ENCODE data around the gene C1orf21. TPM values are rescaled to one million over a fixed set of nuclear protein-coding genes. Genes with fewer than 3 reads are reported as not detected.
A peak's percentile ranks its signal among the peaks of the same experiment; 100 is the strongest.

C1orf21 gene
- total and polyA plus RNA-seq, 5 donors, result 57.1 to 93.5 (median 73.4) TPM

- ATAC-seq, result no peak
- H3K9me3 ChIP-seq (ENCODE audit: control insufficient read depth, low read length), result no peaks in the 10 kb centered on the region
- no peaks in the 10 kb centered on the region for H3K27me3 ChIP-seq (ENCODE audit: control insufficient read depth, insufficient read depth)
- intact Hi-C loops (cut with DNase I), result loop anchor here (5.0 to 10.0 kb wide), 7 partner anchors 75 to 278 kb away; no protein-coding TSS in a partner anchor
- no peak for DNase-seq
- H3K27ac ChIP-seq (ENCODE audit: low read length), result peak overlapping the region; percentile 95
- 0% methylated on average over 40 of the region's 40 CpGs for WGBS
- H3K4me1 ChIP-seq (ENCODE audit: control insufficient read depth, insufficient read depth, low read length), result peaks cover 2% of the 10 kb centered on the region
- peak overlapping the region; percentile 88 for H3K4me3 ChIP-seq (ENCODE audit: low read length)
Measured at GRCh38 chr1:184387069-184387475, 243 bp downstream of the C1orf21 start.

- Histone ChIP-seq H3K4me1 (ENCODE audit: control insufficient read depth, insufficient read depth, low read length) (peaks cover 2% of the 10 kb centered on the region), H3K27me3 (ENCODE audit: control insufficient read depth, insufficient read depth) (no peaks in the 10 kb centered on the region), H3K9me3 (ENCODE audit: control insufficient read depth, low read length) (no peaks in the 10 kb centered on the region), H3K27ac (ENCODE audit: low read length) (peak overlapping the region; percentile 95), H3K4me3 (ENCODE audit: low read length) (peak overlapping the region; percentile 88)
- intact Hi-C loops (cut with DNase I), result loop anchor here (5.0 to 10.0 kb wide), 7 partner anchors 75 to 277 kb away; no protein-coding TSS in a partner anchor
- DNase-seq, result peak; percentile 52 to 79 (median 77)
- peak; percentile 24 to 36 for ATAC-seq
- WGBS, result under 1% methylated on average over 43 of the region's 43 CpGs
Measured at GRCh38 chr1:184387476-184388318, 868 bp downstream of the C1orf21 start.

GRCh38 chr1:184388319-184388889 is 1.6 kb downstream of the C1orf21 start:
- intact Hi-C loops (cut with DNase I), result loop anchor here (5.0 to 10.0 kb wide), 7 partner anchors 74 to 276 kb away; no protein-coding TSS in a partner anchor
- DNase-seq, result no peak
- under 1% methylated on average over 7 of the region's 7 CpGs for WGBS
- Histone ChIP-seq H3K4me3 (ENCODE audit: low read length) (peak overlapping the region; percentile 88), H3K27ac (ENCODE audit: low read length) (peak overlapping the region; percentile 95), H3K9me3 (ENCODE audit: control insufficient read depth, low read length) (no peaks in the 10 kb centered on the region), H3K4me1 (ENCODE audit: control insufficient read depth, insufficient read depth, low read length) (peaks cover 7% of the 10 kb centered on the region), H3K27me3 (ENCODE audit: control insufficient read depth, insufficient read depth) (no peaks in the 10 kb centered on the region)
- peak; percentile 6 to 55 for ATAC-seq

GRCh38 chr1:184388971-184389370 is 2.1 kb downstream of the C1orf21 start:
- Histone ChIP-seq H3K4me1 (ENCODE audit: control insufficient read depth, insufficient read depth, low read length) (peaks cover 7% of the 10 kb centered on the region), H3K27me3 (ENCODE audit: control insufficient read depth, insufficient read depth) (no peaks in the 10 kb centered on the region), H3K9me3 (ENCODE audit: control insufficient read depth, low read length) (no peaks in the 10 kb centered on the region), H3K4me3 (ENCODE audit: low read length) (peak overlapping the region; percentile 88), H3K27ac (ENCODE audit: low read length) (peak overlapping the region; percentile 58)
- DNase-seq (no peak), ATAC-seq (no peak)
- intact Hi-C loops (cut with DNase I), result loop anchor here (5.0 to 10.0 kb wide), 7 partner anchors 73 to 276 kb away; no protein-coding TSS in a partner anchor
- 28% methylated on average over 5 of the region's 5 CpGs for WGBS

GRCh38 chr1:184389446-184389845 is 2.6 kb downstream of the C1orf21 start:
- H3K4me1 ChIP-seq (ENCODE audit: control insufficient read depth, insufficient read depth, low read length), result peaks cover 7% of the 10 kb centered on the region
- H3K9me3 ChIP-seq (ENCODE audit: control insufficient read depth, low read length), result no peaks in the 10 kb centered on the region
- H3K4me3 ChIP-seq (ENCODE audit: low read length), result peak overlapping the region; percentile 88
- ATAC-seq (no peak), DNase-seq (no peak)
- no peaks in the 10 kb centered on the region for H3K27me3 ChIP-seq (ENCODE audit: control insufficient read depth, insufficient read depth)
- intact Hi-C loops (cut with DNase I), result loop anchor here (5.0 to 10.0 kb wide), 7 partner anchors 73 to 275 kb away; no protein-coding TSS in a partner anchor
- no peak overlapping the region for H3K27ac ChIP-seq (ENCODE audit: low read length)
- 60% methylated on average over 2 of the region's 2 CpGs for WGBS

GRCh38 chr1:184390889-184391288 is 4.1 kb downstream of the C1orf21 start:
- Histone ChIP-seq H3K27me3 (ENCODE audit: control insufficient read depth, insufficient read depth) (no peaks in the 10 kb centered on the region), H3K9me3 (ENCODE audit: control insufficient read depth, low read length) (no peaks in the 10 kb centered on the region), H3K4me3 (ENCODE audit: low read length) (no peak overlapping the region), H3K27ac (ENCODE audit: low read length) (no peak overlapping the region), H3K4me1 (ENCODE audit: control insufficient read depth, insufficient read depth, low read length) (peaks cover 10% of the 10 kb centered on the region)
- DNase-seq (no peak), ATAC-seq (no peak)
- WGBS, result 82% methylated on average over 2 of the region's 2 CpGs
- intact Hi-C loops (cut with DNase I), result loop anchor here in 1 of 4 donors (10.0 kb wide), 1 partner anchor 94 kb away; no protein-coding TSS in a partner anchor

GRCh38 chr1:184392067-184392466 is 5.2 kb downstream of the C1orf21 start:
- Histone ChIP-seq H3K4me1 (ENCODE audit: control insufficient read depth, insufficient read depth, low read length) (peaks cover 10% of the 10 kb centered on the region), H3K27ac (ENCODE audit: low read length) (no peak overlapping the region), H3K4me3 (ENCODE audit: low read length) (no peak overlapping the region), H3K9me3 (ENCODE audit: control insufficient read depth, low read length) (no peaks in the 10 kb centered on the region), H3K27me3 (ENCODE audit: control insufficient read depth, insufficient read depth) (no peaks in the 10 kb centered on the region)
- intact Hi-C loops (cut with DNase I), result loop anchor here in 1 of 4 donors (10.0 kb wide), 1 partner anchor 93 kb away; no protein-coding TSS in a partner anchor
- ATAC-seq (no peak), DNase-seq (no peak)
- 87% methylated on average over 6 of the region's 6 CpGs for WGBS

GRCh38 chr1:184392779-184393522 is 6.1 kb downstream of the C1orf21 start:
- intact Hi-C loops (cut with DNase I), result loop anchor here in 1 of 4 donors (10.0 kb wide), 1 partner anchor 92 kb away; no protein-coding TSS in a partner anchor
- Histone ChIP-seq H3K27me3 (ENCODE audit: control insufficient read depth, insufficient read depth) (no peaks in the 10 kb centered on the region), H3K4me3 (ENCODE audit: low read length) (no peak overlapping the region), H3K4me1 (ENCODE audit: control insufficient read depth, insufficient read depth, low read length) (peaks cover 12% of the 10 kb centered on the region), H3K27ac (ENCODE audit: low read length) (no peak overlapping the region), H3K9me3 (ENCODE audit: control insufficient read depth, low read length) (no peaks in the 10 kb centered on the region)
- WGBS, result 83% methylated on average over 5 of the region's 5 CpGs
- no peak for DNase-seq
- ATAC-seq, result no peak

GRCh38 chr1:184393962-184394361 is 7.1 kb downstream of the C1orf21 start:
- no peak for ATAC-seq
- H3K27me3 ChIP-seq (ENCODE audit: control insufficient read depth, insufficient read depth), result no peaks in the 10 kb centered on the region
- no peak for DNase-seq
- no peak overlapping the region for H3K4me3 ChIP-seq (ENCODE audit: low read length)
- intact Hi-C loops (cut with DNase I), result loop anchor here in 1 of 4 donors (10.0 kb wide), 1 partner anchor 91 kb away; no protein-coding TSS in a partner anchor
- no peaks in the 10 kb centered on the region for H3K9me3 ChIP-seq (ENCODE audit: control insufficient read depth, low read length)
- no peak overlapping the region for H3K27ac ChIP-seq (ENCODE audit: low read length)
- H3K4me1 ChIP-seq (ENCODE audit: control insufficient read depth, insufficient read depth, low read length), result peaks cover 14% of the 10 kb centered on the region

GRCh38 chr1:184395370-184395769 is 8.5 kb downstream of the C1orf21 start:
- intact Hi-C loops (cut with DNase I), result loop anchor here in 1 of 4 donors (10.0 kb wide), 1 partner anchor 89 kb away; no protein-coding TSS in a partner anchor
- H3K27me3 ChIP-seq (ENCODE audit: control insufficient read depth, insufficient read depth), result no peaks in the 10 kb centered on the region
- WGBS, result 63% methylated on average over 2 of the region's 2 CpGs
- no peak for DNase-seq
- no peak for ATAC-seq
- no peak overlapping the region for H3K27ac ChIP-seq (ENCODE audit: low read length)
- H3K9me3 ChIP-seq (ENCODE audit: control insufficient read depth, low read length), result no peaks in the 10 kb centered on the region
- H3K4me1 ChIP-seq (ENCODE audit: control insufficient read depth, insufficient read depth, low read length), result peaks cover 15% of the 10 kb centered on the region
- no peak overlapping the region for H3K4me3 ChIP-seq (ENCODE audit: low read length)

Measured in right cardiac atrium (tissue), 5 donors.